Naive thymus-derived CD8-positive, alpha-beta T cell (primary cell): ENCODE data around the gene PNPLA6. TPM values are rescaled to one million over a fixed set of nuclear protein-coding genes. Genes with fewer than 3 reads are reported as not detected.
"Not testable (repeated sequence)": the region's sequence is repeated elsewhere in the genome, so short reads cannot be mapped to it uniquely, and the experiment has no call there.

Source experiments
- ATAC-seq, 2 donors: fragments of 150-1000 bp; cut with Tn5 transposase in 1 of 2; sonication (Bioruptor Pico), chemical (Tn5 transposase) in 1 of 2; 1 replicate in 1 of 2; 2 replicates in 1 of 2; pipeline ENCODE4 v1.10.0; 2021; ENCODE audit warnings: mild to moderate bottlenecking in 2 of 2, moderate library complexity in 2 of 2
- POLR2A ChIA-PET: fragments of 350-600 bp; sonication (Branson Sonifier 250); formaldehyde crosslinking; loops from one replicate; lab custom pipeline; 2021; ENCODE audit warnings: antibody characterized with exemption; lab: Charles Lee
- DNase-seq, 10 donors: peaks; one replicate each; pipeline versions ENCODE4 v3.0.0 to v3.0.0-alpha.2; 2020 to 2022
- H3K27ac Mint-ChIP-seq, 10 donors: one replicate each; pipeline ENCODE4 v1.8.0; 2020 to 2022; ENCODE audit warnings: mild to moderate bottlenecking in 10 of 10, mixed read lengths in 10 of 10, moderate library complexity in 4 of 10, inconsistent platforms in 1 of 10
- H3K27me3 Mint-ChIP-seq, 5 donors: one replicate each; pipeline ENCODE4 v1.8.0; 2021 to 2022; ENCODE audit warnings: mixed read lengths in 5 of 5
- H3K36me3 Mint-ChIP-seq, 3 donors: one replicate each; pipeline ENCODE4 v1.8.0; 2020 to 2022; ENCODE audit warnings: mixed read lengths in 3 of 3, mild to moderate bottlenecking in 2 of 3, inconsistent platforms in 1 of 3
- H3K4me1 Mint-ChIP-seq, 4 donors: one replicate each; pipeline ENCODE4 v1.8.0; 2021 to 2022; ENCODE audit warnings: mixed read lengths in 4 of 4
- H3K4me3 Mint-ChIP-seq, 10 donors: one replicate each; pipeline ENCODE4 v1.8.0; 2020 to 2022; ENCODE audit warnings: mild to moderate bottlenecking in 10 of 10, mixed read lengths in 10 of 10, moderate library complexity in 6 of 10, inconsistent platforms in 1 of 10
- H3K9me3 Mint-ChIP-seq, 9 donors: one replicate each; pipeline ENCODE4 v1.8.0; 2020 to 2022; ENCODE audit warnings: mixed read lengths in 9 of 9, mild to moderate bottlenecking in 3 of 9, inconsistent platforms in 1 of 9, moderate library complexity in 1 of 9
- polyA plus RNA-seq, 3 donors: library from polyadenylated mRNA; unstranded; fragments of 300-500 nt; fragmentation: Illumina TruSeq; gene quantifications; one replicate each; pipeline ENCODE4 v1.2.3, GENCODE V29; 2021
- total RNA-seq, 8 experiments: library from RNA in 2 of 8; stranded (reverse) in 2 of 8; gene quantifications; one replicate each; pipeline ENCODE4 v1.2.3 and lab custom pipeline; 2021 to 2026

PNPLA6 gene
- total and polyA plus RNA-seq, 5 experiments from 2014 or later, result 5.9 to 116 (median 10.2) TPM

DNA sequence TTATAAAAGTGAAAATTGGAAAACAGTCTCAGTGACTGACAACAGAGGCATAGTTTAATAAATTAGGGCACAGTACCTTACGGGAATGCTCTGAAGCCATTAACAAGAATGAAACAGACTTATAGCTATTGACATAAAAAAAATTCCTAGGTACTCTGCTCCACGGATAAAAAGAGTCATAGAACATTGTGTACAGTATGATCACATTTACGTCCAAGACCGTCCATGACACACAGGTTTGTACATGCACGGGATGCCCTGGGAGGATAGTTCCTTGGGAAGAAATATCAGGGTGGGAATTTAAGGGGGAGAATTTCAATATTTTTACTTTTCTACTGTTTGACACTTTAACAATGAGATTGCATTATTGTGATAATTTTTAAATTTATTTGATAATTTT is 35.2 kb downstream of the PNPLA6 start:
- H3K36me3 Mint-ChIP-seq, result no peaks in the 10 kb centered on the region
- no peak overlapping the region for H3K4me3 Mint-ChIP-seq
- no peak for DNase-seq
- no peaks in the 10 kb centered on the region for H3K9me3 Mint-ChIP-seq
- POLR2A ChIA-PET, result interaction anchor here (0.6 kb wide), 1 partner anchor 99 kb away, joined by 3 read pairs; no protein-coding TSS in a partner anchor
- peaks cover 0 to 5% (median 0%) of the 10 kb centered on the region in 5 donors for H3K27me3 Mint-ChIP-seq
- H3K27ac Mint-ChIP-seq, result no peak overlapping the region
- peaks cover 0 to 2% (median under 1%) of the 10 kb centered on the region in 4 donors for H3K4me1 Mint-ChIP-seq
- no peak for ATAC-seq

DNA sequence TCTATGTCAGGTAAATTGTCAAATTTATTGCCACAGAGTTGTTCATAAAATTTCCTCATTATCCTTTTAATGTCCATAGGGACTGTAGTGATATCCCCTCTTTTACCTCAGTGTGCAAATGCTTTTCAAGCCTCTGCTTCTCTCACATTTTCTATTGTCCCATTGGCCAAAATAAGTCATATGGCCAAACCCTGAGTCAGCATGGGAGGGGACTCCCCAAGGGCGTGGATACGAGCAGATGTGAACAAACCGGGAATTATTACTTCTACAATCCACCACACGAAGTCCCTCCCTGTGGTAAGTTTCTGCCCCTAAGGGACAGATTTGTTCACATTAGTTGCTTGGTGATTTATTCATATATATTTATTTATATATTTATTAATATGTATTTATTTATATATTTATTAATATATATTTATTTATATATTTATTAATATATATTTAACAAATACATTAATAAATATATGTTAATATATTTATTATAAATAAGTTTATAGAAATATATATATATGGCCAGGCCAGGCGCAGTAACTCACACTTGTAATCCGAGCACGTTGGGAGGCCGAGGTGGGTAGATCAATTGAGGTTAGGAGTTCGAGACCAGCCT is 40.0 kb downstream of the PNPLA6 start:
- Mint-ChIP-seq H3K4me3 (no peak overlapping the region), H3K36me3 (no peaks in the 10 kb centered on the region), H3K27ac (no peak overlapping the region), H3K4me1 (no peaks in the 10 kb centered on the region), H3K27me3 (peaks cover 0 to 11% (median 8%) of the 10 kb centered on the region in 5 donors), H3K9me3 (no peaks in the 10 kb centered on the region)
- POLR2A ChIA-PET, result no interaction called here
- DNase-seq (no peak), ATAC-seq (no peak)

DNA sequence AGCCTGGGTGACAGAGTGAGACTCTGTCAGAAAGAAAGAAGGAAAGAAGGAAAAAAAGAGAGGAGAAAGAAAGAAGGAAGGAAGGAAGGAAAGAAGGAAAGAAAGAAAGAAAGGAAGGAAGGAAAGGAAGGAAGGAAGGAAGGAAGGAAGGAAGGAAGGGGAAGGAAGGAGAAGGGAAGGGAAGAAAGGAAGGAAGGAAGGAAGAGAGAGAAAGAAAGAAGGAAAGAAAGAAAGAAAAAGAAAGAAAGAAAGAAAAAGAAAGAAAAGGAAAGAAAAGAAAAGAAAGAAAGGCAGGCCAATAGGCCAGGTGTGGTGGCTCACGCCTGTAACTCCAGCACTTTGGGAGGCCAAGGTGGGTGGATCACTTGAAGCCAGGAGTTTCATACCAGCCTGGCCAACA is 41.9 kb downstream of the PNPLA6 start:
- H3K4me1 Mint-ChIP-seq, H3K4me3 Mint-ChIP-seq, H3K27ac Mint-ChIP-seq, POLR2A ChIA-PET, DNase-seq, ATAC-seq, H3K9me3 Mint-ChIP-seq, H3K36me3 Mint-ChIP-seq: not testable (repeated sequence)
- H3K27me3 Mint-ChIP-seq, result peaks cover 0 to 12% (median 8%) of the 10 kb centered on the region in 5 donors

DNA sequence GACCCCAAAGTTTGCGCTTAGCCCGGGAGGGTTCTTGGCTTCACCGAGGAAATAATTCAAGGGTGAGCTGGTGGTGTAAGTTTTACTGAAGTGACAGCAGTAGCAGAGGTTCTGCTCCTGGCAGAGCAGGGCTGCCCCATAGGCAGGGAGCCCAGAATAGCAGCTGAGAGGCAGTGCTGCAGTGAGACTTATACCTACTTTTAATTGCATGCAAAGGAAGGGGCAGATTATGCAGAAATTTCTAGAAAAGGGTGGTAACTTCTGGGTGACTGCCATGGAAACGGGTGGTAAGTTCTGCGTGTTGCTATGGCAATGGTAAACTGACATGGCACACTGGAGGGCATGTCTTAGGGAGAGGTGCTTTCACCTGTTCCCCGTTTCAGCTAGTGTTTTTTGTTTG is 42.6 kb downstream of the PNPLA6 start:
- peaks cover 0 to 13% (median 8%) of the 10 kb centered on the region in 5 donors for H3K27me3 Mint-ChIP-seq
- POLR2A ChIA-PET, result no interaction called here
- no peaks in the 10 kb centered on the region for H3K36me3 Mint-ChIP-seq
- H3K9me3 Mint-ChIP-seq, result no peaks in the 10 kb centered on the region
- no peak overlapping the region for H3K27ac Mint-ChIP-seq
- H3K4me3 Mint-ChIP-seq, result no peak overlapping the region
- no peak for DNase-seq
- H3K4me1 Mint-ChIP-seq, result no peaks in the 10 kb centered on the region
- no peak for ATAC-seq

DNA sequence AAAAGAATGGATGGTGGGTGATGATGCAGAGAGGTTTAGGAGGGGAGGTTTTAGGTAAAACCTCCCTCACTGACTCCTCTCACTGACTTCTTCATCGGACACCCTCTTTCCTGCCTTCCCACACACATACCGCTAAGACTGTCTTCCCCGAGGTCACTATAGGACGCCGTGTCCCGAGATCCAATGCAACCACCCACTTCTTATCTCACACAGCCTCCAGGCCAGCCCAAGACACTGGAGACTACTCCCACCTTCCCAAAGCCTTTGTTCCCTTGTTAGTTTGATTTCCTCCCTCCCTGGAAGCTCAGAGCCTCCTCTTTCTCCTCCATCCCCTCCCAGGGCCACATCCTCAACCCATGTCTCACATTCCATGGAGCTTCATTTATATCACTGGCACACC is 43.7 kb downstream of the PNPLA6 start:
- no peaks in the 10 kb centered on the region for H3K4me1 Mint-ChIP-seq
- no peaks in the 10 kb centered on the region for H3K9me3 Mint-ChIP-seq
- POLR2A ChIA-PET, result no interaction called here
- ATAC-seq, result no peak
- no peak overlapping the region for H3K27ac Mint-ChIP-seq
- H3K36me3 Mint-ChIP-seq, result no peaks in the 10 kb centered on the region
- no peak for DNase-seq
- H3K27me3 Mint-ChIP-seq, result peaks cover 0 to 11% (median 8%) of the 10 kb centered on the region in 5 donors
- no peak overlapping the region for H3K4me3 Mint-ChIP-seq

DNA sequence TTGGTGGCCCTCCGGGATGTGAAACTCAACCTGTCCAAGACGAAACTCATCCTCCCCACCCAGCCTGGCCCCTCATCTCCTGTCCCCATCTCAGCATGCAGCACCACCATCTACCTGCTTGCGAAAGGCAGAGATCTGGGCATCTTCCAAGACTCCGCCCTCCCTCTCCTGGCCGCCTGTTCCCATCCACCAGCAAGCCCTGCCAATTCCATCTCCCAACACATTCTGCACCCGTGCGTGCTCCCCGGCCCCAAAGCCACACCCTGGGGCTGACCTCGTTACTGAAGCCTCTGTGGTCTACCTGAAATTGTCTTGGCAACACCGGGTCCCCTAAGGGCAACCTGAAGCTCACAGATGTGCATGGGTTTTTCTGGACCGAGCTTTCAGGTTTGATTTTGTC is 46.9 kb downstream of the PNPLA6 start:
- H3K4me3 Mint-ChIP-seq, result no peak overlapping the region
- no peak for ATAC-seq
- H3K9me3 Mint-ChIP-seq, result no peaks in the 10 kb centered on the region
- no peak for DNase-seq
- no peak overlapping the region for H3K27ac Mint-ChIP-seq
- peaks cover 0 to 9% (median under 1%) of the 10 kb centered on the region in 5 donors for H3K27me3 Mint-ChIP-seq
- POLR2A ChIA-PET, result no interaction called here
- no peaks in the 10 kb centered on the region for H3K36me3 Mint-ChIP-seq
- H3K4me1 Mint-ChIP-seq, result no peaks in the 10 kb centered on the region

DNA sequence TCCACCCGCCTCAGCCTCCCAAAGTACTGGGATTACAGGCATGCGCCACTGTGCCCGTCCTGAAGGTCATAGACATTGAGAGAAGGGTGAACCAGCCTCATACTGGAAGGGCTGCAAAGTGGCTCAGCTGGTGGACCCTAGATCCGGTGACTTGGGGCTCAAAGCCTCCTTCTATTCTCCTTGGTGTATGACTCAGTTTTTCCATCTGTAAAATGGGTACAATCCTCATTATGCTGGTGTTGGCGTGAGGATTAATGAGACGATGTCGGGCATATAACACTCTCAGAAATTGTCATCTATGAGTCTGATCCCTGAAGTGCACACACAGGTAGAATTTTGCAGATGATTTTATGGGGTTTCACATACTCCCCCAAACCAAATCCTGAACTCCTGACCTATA is 54.3 kb downstream of the PNPLA6 start:
- DNase-seq (no peak), ATAC-seq (no peak)
- Mint-ChIP-seq H3K4me1 (peaks cover 0 to 2% (median 0%) of the 10 kb centered on the region in 4 donors), H3K9me3 (no peaks in the 10 kb centered on the region), H3K36me3 (no peaks in the 10 kb centered on the region), H3K27me3 (peaks cover 0 to 20% (median 15%) of the 10 kb centered on the region in 5 donors), H3K27ac (no peak overlapping the region), H3K4me3 (no peak overlapping the region)
- POLR2A ChIA-PET, result interaction anchor here (0.5 kb wide), 1 partner anchor 186 kb away, joined by 4 read pairs; no protein-coding TSS in a partner anchor

DNA sequence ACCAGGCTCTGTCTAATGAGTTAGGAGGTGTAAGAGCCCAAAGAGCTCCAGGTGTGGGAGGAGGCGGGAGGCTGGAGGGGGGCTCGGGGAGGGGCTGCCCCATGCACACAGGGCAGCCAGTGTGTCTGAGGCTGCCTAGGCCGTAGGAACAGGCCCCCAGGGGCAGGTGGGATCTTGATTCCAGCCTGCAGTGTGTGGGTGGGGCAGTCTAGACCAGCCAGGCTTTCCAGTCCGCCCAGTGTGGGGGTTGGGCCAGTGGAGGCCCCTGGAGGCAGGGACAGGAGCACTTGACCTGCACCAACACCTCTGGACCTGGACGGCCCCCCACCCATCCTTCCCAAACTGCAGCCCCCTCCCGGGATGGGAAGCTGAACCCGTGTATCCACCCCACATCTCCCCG is 54.7 kb downstream of the PNPLA6 start:
- no peaks in the 10 kb centered on the region for H3K9me3 Mint-ChIP-seq
- no peak overlapping the region for H3K4me3 Mint-ChIP-seq
- peaks cover 3 to 23% (median 18%) of the 10 kb centered on the region in 5 donors for H3K27me3 Mint-ChIP-seq
- no peak for ATAC-seq
- POLR2A ChIA-PET, result interaction anchor here (0.5 kb wide), 1 partner anchor 186 kb away, joined by 4 read pairs; no protein-coding TSS in a partner anchor
- peaks cover 0 to 4% (median 2%) of the 10 kb centered on the region in 4 donors for H3K4me1 Mint-ChIP-seq
- no peak for DNase-seq
- H3K36me3 Mint-ChIP-seq, result no peaks in the 10 kb centered on the region
- H3K27ac Mint-ChIP-seq, result no peak overlapping the region

DNA sequence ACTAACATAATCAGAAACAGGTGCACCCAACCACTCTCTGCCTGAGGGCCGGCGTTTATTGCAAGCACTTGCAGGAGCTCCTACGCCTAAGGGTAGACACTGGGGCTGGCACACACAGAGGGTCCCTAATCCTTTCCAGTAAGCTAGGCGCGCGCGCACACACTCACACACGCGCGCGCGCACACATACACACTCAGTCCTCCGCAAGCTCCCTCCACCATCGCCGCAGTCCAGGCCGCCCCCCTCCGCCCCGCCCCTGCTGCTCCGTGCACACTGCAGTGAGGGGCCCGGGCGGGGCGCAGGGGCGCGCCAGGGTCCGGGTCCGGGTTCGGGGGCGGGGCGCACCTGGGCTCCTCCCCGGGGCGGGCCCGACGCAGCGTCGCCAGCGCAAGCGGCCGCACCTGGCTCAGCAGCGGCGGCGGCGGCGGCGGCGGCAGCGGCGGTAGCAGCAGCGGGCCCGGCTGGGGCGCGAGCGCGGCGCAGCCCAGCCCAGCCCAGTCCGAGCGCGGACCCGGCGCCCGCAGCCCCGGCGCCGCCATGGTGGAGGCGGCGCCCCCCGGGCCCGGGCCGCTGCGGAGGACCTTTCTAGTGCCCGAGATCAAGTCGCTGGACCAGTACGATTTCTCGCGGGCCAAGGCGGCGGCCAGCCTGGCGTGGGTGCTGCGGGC is 60.1 kb downstream of the PNPLA6 start, which contains the start of gene CAMSAP3:
Gene CAMSAP3, plus strand, starts transcription at position 398 of the 668 bp plus-strand sequence. Its CDS starts 140 bp downstream, at position 538.
- Mint-ChIP-seq H3K4me3 (peak within 1 kb of the TSS; percentile 67 to 86 (median 79)), H3K27ac (peak within 1 kb of the TSS in 1 of 10 donors; percentile 16), H3K9me3 (no peaks in the 10 kb centered on the region), H3K36me3 (peaks cover 0 to 3% (median 0%) of the 10 kb centered on the region in 3 donors), H3K27me3 (peaks cover 13 to 51% (median 35%) of the 10 kb centered on the region in 5 donors), H3K4me1 (peaks cover 4 to 8% (median 6%) of the 10 kb centered on the region in 4 donors)
- POLR2A ChIA-PET, result no interaction called here
- DNase-seq, result peak in 9 of 10 donors; percentile 24 to 70 (median 53)
- ATAC-seq, result peak; percentile 85 to 86

DNA sequence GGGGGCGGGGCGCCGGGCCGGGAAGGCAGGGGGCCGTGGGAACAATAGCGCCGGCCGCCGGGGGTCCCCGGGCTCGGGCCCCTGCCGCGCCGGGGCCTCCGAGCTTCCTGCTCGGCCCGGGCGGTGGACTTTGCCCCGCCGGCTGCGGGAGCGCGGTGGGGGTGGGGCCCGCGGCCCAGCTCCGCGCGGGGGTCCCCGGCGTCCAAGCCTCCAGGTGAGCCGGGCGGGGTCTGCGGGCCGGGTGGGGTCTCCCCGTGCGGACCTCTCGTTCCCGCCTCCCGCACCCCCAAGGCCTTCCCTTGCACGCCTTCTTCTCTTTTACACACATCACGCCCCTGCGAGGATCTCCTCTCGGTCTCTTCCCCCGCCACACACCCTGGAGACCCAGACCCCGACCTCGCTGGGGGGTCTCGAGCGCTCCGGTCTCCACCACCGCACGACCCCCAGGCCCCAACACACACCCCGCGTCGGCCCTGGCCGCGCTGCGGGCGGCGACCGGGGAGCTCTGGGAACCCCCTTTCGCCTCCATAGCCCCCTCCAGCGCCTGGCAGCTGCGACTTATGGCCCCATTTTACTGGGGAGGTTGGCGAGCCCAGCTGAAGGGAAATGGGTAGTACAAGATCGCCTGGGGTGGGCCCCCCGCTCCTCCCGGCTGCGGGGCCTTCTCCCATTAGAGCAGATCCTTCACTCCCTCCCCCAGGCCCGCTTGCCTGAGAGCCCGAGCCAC is 60.9 kb downstream of the PNPLA6 start:
- peak; percentile 2 to 8 for ATAC-seq
- POLR2A ChIA-PET, result interaction anchor here (1.4 kb wide), 1 partner anchor 31 kb away, joined by 3 read pairs; no protein-coding TSS in a partner anchor

DNA sequence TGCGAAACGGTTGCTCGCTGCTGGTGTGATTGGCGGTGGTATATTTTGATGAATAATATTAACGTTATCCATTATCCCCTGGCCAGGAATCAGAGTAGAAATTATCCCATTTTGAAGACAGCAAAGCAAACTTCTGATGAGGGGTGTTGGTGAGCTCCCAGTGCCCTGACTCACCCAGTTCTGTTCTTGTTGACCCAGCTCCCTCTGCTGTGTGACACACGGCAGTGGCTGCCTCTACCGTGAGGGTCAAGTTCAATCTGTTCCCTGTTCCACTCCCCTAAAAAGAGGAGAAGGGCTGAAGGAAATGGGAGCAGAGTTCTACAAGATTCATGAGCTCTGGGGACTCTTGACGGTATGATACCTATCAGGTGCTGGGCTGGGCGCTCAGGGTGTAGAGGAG is 62.2 kb downstream of the PNPLA6 start:
- H3K4me1 Mint-ChIP-seq, result peaks cover 4 to 10% (median 6%) of the 10 kb centered on the region in 4 donors
- DNase-seq (no peak), ATAC-seq (no peak)
- H3K4me3 Mint-ChIP-seq, result peak overlapping the region in 6 of 10 donors; percentile 10 to 56 (median 32)
- H3K36me3 Mint-ChIP-seq, result peaks cover 0 to 3% (median 0%) of the 10 kb centered on the region in 3 donors
- H3K27me3 Mint-ChIP-seq, result peaks cover 18 to 60% (median 37%) of the 10 kb centered on the region in 5 donors
- H3K27ac Mint-ChIP-seq, result peak overlapping the region in 1 of 10 donors; percentile 13
- no peaks in the 10 kb centered on the region for H3K9me3 Mint-ChIP-seq
- POLR2A ChIA-PET, result interaction anchor here (0.9 kb wide), 1 partner anchor 228 kb away, joined by 8 read pairs; no protein-coding TSS in a partner anchor

More for the DNA sequence above, 60.9 kb downstream of the PNPLA6 start:
- Mint-ChIP-seq H3K27ac (no peak overlapping the region), H3K36me3 (peaks cover 0 to 3% (median 0%) of the 10 kb centered on the region in 3 donors), H3K4me1 (peaks cover 4 to 8% (median 6%) of the 10 kb centered on the region in 4 donors), H3K4me3 (peak overlapping the region; percentile 40 to 86 (median 68)), H3K9me3 (no peaks in the 10 kb centered on the region), H3K27me3 (peaks cover 13 to 51% (median 35%) of the 10 kb centered on the region in 5 donors)
- DNase-seq, result peak in 1 of 10 donors; percentile 11

DNA sequence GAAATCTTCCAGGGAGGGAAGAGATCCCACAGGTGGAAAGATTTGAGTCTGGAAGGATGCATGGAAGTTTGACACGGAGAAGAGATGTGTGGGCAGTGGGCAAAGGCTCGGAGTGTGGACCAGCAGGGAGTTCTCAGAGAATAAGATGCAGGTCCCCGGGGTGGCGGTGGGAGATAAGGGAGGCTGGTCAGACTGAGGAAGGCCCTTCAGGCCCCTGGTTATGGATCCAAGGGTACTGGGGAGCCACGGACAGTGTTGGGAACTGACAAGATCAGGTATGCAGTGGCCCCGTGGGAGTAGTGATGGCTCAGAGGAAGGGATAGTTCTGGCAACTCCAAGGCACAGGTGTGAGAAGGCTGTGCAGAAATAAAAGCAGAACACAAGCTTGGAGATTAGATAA is 62.7 kb downstream of the PNPLA6 start:
- ATAC-seq (no peak), DNase-seq (no peak)
- POLR2A ChIA-PET, result interaction anchor here (0.5 to 0.9 kb wide), 2 partner anchors 227 to 727 kb away, joined by 3 to 8 read pairs; no protein-coding TSS in a partner anchor
- H3K4me1 Mint-ChIP-seq, result peaks cover 4 to 10% (median 6%) of the 10 kb centered on the region in 4 donors
- no peak overlapping the region for H3K27ac Mint-ChIP-seq
- H3K27me3 Mint-ChIP-seq, result peaks cover 18 to 60% (median 37%) of the 10 kb centered on the region in 5 donors
- H3K9me3 Mint-ChIP-seq, result no peaks in the 10 kb centered on the region
- H3K36me3 Mint-ChIP-seq, result peaks cover 0 to 3% (median 0%) of the 10 kb centered on the region in 3 donors
- H3K4me3 Mint-ChIP-seq, result peak overlapping the region in 4 of 10 donors; percentile 10 to 48 (median 15)
